GM12878 (cell line): ENCODE data around the gene MTTP.

Source experiments
- ATF2 ChIP-seq: IDR thresholded peaks from 2 replicates; pipeline ENCODE4 v1.6.1; 2012; ENCODE audit warnings: low read length, inconsistent platforms
- CTCF ChIP-seq, 3 experiments: IDR thresholded peaks in 2 of 3; conservative IDR thresholded peaks in 1 of 3; 2 replicates each; pipeline ENCODE4 v1.5.1; 2011; ENCODE audit warnings: low read depth in 3 of 3, low read length in 3 of 3, mild to moderate bottlenecking in 3 of 3, control low read depth in 2 of 3, moderate library complexity in 2 of 3, inconsistent platforms in 1 of 3, mixed read lengths in 1 of 3; ENCODE audit not compliant: control insufficient read depth in 2 of 3, insufficient read depth in 1 of 3; ENCODE audit errors: extremely low read depth in 1 of 3
- EP300 ChIP-seq, 2 experiments: fragments of 150-350 bp in 1 of 2; IDR thresholded peaks; 2 replicates each; pipeline ENCODE4 v1.6.1; 2011 to 2012; ENCODE audit warnings: low read depth in 2 of 2, low read length in 2 of 2, borderline replicate concordance in 1 of 2, improper control_type of control experiment in 1 of 2, inconsistent platforms in 1 of 2; ENCODE audit not compliant: control insufficient read depth in 1 of 2
- MYC ChIP-seq: IDR thresholded peaks from 2 replicates; pipeline ENCODE4 v1.6.1; 2011; ENCODE audit warnings: mild to moderate bottlenecking, low read length, moderate library complexity, inconsistent platforms; ENCODE audit not compliant: insufficient read depth, insufficient replicate concordance, insufficient read length, severe bottlenecking
- REST ChIP-seq: IDR thresholded peaks from 2 replicates; pipeline ENCODE4 v1.6.1; 2012; ENCODE audit warnings: mild to moderate bottlenecking, low read depth, low read length
- RFX5 ChIP-seq: IDR thresholded peaks from 2 replicates; pipeline ENCODE4 v1.6.1; 2011; ENCODE audit warnings: low read depth, low read length, improper control_type of control experiment

- TF ChIP-seq ATF2 (no peak), MYC (no peak), REST (no peak), RFX5 (no peak), CTCF (IDR thresholded peaks at IDR 0.05 in 2 of 3, conservative IDR thresholded peaks at IDR 0.05 in 1 of 3; ENCODE audit: control insufficient read depth in 2 of 3, extremely low read depth in 1 of 3, insufficient read depth in 1 of 3, low read depth in 3 of 3, low read length in 3 of 3) (no peak), EP300 (IDR thresholded peaks at IDR 0.05; ENCODE audit: borderline replicate concordance in 1 of 2, control insufficient read depth in 1 of 2, low read depth in 2 of 2, low read length in 2 of 2) (no peak)
Measured at GRCh38 chr4:99665983-99666382, 91.4 kb downstream of the MTTP start.
